GM18951 (cell line): ENCODE data around the gene MDK.

Experiments
- POLR2A ChIP-seq: IDR thresholded peaks from 4 replicates; pipeline ENCODE4 v1.6.1; 2011; ENCODE audit warnings: mild to moderate bottlenecking; ENCODE audit not compliant: insufficient read length, insufficient read depth; ENCODE audit errors: extremely low read depth
- in situ Hi-C: fragments of 300-500 bp; cut with MboI; formaldehyde crosslinking; loops from one replicate; pipeline ENCODE4 v1.12.0; 2022; ENCODE audit warnings: low sequenced_read_pairs, mixed read lengths, inconsistent platforms; ENCODE audit not compliant: unreplicated experiment

Gene MDK

DNA sequence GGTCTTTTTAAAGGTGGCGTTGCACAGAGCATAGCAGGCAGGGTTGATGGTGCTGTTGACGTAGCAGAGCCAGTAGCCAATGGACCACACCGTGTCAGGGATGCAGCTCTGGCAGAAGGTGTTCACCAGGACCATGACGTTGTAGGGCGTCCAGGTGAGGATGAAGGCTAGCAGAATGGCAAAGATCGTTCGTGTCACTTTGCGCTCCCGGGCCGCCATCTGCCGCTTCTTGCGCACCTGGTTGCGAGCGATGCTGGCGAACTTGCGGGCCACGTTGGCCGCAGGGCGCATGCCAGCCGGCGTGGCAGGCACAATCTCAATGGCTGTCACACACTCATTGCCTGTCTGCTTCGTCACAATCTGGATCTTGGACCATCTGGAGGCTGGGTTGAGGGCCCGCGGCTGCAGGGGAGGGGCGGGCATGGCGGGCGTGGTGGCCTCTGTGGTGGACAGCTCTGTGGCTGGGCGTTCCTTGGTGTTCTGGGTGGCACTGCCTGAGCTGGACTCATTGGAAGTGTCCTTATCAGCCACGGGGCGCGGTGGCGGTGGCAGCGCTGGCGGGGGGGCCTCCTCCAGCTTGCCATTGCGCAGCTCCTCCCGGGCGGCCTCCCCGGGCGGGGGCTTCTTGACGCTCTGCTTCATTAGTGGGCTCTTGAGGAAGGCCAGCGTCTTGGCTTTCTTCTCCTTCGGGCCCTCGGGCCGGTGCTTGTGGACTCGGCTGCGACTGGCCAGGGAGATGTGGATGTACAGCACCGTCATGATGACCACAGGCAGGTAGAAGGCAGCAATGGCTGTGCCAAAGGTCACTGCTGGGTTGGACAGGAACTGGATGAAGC lies 3.9 kb downstream of the MDK start:
- no peak for TF ChIP-seq POLR2A
- in situ Hi-C loops, result no loop called here

DNA sequence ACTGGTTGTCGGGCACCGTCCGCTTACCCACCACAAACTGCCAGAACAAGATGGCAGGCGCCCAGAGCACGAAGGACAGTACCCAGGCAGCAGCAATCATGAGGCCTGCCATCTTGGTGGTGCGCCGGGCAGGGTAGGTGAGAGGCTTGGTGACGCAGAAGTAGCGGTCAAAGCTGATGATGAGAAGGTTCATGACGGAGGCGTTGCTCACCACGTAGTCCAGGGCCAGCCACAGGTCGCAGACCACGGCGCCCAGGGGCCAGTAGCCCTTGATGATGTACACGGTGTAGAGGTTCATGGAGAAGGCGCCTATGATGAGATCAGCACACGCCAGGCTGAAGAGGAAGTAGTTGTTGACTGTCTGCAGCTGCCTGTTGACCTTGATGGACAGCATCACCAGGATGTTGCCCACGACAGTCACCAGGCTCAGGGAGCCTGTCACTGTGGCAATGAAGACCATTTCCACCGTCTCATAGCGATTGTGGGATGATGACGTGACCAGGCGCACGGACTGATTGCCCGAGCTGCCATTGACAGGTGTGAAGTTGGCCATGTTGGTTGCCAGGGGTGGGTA lies 4.6 kb downstream of the MDK start:
- in situ Hi-C loops, result no loop called here
- no peak for TF ChIP-seq POLR2A

DNA sequence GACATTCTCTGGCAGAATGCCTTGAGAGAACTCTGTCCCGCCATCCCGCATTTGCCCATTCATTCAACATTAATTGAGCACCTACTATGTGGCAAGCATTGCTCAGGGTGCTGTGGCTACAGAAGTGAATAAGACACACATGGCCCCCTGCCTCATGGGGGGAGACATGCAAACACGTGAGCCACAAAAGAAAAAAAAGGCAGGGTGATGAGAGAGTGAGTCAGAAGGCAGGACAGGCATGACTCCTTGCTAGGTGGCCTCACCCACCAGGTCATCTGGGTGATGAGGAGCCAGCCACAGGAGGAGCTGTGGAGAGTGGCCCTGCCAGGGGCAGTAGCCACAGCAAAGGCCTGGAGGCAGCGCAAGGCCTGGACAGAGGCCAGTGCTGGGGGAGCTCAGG lies 5.2 kb downstream of the MDK start:
- in situ Hi-C loops, result no loop called here
- TF ChIP-seq POLR2A, result no peak

DNA sequence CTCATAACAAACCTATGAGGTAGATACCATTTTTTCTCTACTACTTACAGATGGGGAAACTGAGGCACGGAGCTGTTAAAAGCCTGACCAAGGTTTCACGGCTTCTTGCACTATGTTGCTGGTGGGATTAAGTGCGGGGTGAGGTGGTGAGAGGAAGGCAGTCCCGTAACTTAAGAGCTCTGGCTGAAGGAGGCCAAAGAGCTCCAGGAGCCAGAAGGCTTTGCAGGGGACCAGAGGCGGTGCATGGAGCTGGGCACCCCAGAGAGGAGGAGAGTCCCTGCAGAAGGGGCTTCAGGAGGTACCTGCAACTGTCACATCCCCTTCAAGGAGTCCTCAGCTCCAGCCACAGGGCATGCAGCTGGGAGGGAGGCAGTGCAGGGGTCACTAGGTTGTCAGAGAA lies 6.0 kb downstream of the MDK start:
- in situ Hi-C loops, result no loop called here
- TF ChIP-seq POLR2A, result no peak

DNA sequence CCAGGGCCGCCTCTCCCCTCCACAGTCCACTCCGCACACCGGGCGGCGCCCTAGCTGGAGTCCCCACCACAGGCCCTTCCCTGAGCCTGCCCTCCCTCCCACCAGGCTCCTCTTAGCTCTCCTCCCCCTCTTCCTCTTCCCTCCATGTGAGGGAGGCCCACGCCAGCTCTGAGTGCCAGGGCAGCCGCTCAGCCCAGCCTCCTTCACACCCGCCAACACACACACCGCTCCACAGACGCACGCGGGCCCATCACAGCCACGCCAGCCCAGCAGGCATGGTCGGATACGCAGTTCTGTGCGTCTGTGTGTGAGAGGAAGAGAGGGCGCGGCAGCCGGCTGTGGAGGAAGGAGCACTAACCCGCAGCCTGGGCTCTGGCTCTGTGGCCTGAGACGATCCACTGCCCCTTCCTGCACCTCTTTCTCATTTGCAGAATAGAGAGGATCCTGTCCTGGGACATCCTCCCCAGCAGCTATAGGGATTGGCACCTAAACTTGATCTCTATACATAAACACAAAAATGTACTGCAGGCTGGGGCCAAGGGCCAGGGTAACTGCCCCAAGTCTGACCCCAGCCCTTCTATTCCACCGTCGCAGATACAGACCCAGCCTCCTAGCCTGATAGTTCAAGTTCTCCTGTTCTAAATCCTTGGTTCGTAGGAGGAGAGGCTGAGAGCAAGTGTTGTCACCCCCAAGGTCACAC lies 6.6 kb downstream of the MDK start:
- TF ChIP-seq POLR2A, result no peak
- in situ Hi-C loops, result no loop called here

DNA sequence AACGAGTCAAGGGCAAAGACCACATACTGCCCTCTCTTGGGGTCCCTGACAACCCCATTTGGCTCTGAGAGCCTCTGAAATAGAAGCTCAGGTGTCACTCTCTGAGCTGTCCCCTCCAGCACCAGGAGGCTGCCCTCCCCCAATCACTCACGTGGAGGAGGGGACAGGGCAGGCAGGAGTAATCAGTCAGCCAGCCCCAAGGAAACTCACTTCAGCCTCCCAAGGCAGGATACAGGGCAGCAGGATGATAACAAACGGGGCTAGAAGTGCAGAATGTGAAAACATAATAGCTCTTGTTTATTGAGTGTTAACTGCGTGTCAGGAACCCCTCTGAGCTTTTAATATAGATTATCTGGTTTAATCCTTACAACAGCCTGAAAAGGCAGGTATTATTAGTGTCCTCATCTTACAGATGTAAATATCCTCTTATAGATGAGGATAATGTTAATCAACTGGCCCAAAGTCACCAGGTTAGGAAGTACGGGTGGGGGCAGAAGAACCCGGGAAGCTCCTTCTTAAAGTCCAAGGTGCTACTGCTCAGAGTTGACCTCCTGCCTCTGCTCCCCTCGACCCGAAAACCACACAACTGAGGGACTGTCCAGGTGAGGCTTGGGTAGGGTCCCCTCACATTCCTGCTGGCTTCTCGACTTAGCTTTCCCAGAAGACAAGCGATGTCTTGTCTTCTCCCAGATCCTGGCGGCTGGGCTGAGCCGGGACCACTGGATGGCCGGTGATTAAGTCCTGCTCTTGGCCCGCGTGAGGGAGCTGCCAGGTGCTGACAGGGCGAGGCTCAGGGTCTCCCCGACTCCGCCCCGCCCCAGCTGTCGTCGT lies 7.4 kb downstream of the MDK start:
- in situ Hi-C loops, result no loop called here

DNA sequence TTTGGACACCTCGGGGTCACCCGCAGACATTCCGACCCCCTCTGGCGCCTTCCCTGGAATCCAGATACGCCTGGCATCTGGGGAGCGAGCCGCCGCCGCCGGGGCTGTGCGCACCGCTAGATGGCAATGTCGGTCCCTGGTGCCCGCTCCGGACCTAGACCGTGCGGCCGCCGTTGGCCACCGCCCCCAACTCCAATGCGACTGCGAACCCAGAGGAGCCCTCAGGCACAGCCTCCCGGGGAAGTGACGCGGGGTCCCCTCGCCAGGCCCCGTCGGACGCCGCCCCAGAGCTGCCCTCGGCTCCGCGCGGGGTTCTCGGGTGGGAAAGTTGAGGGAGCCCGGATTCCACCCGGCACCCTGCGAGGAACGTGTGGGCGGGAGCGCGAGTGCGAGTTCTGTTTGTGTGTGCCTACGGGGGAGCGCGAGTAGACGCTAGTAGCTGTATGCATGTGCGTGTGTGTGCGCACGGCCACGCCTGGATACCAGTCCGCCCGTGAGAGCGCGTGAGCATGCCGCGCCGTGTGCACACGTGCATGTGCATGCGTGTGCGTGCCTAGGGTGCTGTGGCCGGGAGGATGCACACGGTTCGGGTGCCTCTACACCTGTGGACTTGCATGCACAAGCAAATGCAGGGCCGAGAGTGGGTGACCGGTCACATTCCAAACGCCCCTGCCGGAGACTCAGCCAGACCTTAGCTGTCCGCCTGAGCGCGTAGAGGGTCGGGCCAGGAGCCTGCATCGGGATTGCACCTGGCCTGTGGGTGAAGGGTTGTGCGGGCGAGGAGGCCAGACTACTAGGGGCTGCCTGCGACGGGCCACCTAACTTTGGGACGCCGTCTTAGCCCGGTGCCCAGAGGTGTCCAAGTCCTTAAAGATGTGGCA lies 8.2 kb downstream of the MDK start:
- in situ Hi-C loops, result no loop called here
- TF ChIP-seq POLR2A, result no peak

More for the DNA sequence above, 7.4 kb downstream of the MDK start:
- no peak for TF ChIP-seq POLR2A

DNA sequence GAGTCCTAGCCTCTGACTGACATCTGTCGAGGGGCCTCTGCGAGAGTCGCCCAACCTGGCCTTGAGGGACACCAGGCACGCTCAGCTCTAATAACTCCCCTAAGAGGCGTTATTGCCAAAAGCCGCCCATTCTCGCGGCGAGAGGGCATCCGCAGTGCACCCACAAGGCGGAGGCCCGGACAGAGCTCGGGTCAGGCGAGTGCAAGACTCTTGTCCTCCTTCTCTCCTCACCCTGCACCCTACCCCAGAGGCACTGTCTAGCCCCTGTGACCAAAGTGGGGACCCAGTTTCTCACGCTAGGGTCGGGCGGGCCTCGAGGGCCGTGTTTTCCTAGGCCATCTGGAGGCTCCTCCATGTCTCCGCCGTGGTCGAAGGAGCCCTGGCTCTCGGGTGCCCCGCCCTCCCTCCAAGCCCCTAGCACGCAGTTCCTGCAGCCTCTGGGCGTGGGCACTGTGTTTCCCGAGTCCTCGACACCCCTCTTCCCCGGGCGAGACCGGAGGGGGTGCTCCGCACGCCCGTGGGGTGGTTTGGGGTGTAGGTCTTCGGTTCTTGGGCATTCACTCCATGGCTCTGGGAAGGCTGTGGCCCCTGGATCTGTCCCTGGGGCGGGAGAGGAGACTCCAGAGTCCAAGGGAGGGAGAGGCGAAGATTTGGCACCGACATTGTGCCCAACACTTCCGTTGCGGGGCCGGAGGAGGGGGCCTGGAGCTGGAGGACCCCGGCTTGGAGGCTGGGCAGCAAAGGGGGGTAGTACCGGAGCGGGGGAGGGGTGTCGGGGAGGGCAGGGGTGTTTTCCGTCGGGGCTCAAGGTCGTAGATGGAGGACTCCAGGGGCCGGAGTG lies 9.1 kb downstream of the MDK start:
- in situ Hi-C loops, result no loop called here
- no peak for TF ChIP-seq POLR2A

DNA sequence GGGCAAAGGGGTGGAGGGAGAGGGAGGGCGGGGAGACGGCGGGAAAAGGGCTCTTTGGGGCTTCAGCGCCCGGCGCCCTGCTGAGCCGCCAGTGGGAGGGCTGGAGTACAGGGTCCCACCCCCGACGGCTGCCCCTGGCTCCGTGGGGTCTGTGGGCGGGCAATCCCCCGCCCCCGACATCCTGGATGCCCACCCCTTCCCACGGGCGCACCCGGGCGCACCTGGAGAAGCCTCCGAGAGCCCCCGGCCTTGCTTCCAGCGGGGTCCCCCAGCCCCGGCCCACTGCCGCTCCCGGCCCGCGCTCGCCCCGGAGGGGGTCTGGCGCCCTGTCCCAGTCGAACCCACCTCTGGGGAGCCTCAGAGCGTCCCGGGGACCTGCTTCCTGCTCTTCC lies 9.7 kb downstream of the MDK start:
- TF ChIP-seq POLR2A, result no peak
- in situ Hi-C loops, result no loop called here

DNA sequence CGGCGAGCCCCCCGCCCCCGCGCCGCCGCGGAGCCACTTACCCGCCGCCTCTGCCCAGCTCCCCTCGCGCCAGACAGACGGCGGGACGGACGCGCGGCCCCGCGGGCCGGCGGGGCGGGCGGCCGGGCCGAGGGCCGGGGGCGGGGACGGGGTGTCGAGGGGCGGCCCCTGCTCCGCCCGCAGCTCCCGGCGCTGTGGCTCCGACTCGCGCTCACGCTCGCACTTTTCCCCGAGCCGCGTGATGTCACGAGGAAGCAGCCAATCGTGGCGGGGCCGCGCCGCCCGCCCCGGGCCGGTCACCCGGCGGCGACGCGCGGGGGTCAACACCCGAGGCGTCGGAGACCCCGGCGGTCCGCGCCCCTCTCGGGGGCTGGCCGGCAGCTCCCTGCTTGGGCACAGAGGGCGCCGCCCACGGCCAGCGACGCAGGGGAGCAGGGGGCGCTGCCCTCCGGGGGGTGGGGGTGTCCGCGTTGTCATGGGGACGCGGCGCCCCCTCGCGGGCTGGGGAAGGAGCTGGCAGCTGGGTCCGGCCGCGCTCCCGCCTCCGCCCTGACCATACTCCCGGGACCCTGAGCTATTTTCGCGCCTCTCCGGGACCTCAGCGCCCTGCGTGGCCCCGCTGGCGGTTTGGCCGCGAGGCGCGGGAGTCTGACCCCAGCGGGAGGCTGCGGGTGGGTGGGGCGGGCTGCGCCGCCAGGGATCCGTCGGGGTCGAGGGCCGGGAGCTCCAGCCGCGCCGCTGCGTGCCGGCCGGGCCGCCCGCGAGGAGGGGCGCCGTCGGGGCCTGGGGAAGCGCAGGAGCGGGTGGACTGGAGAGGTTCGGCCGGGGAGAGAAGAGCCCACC lies 10.3 kb downstream of the MDK start, which contains the start of gene CHRM4:
Gene CHRM4, minus strand, starts transcription at position 199 of the 843 bp plus-strand sequence. CDS start 5,219 bp downstream, outside the sequence.
- TF ChIP-seq POLR2A, result no peak
- in situ Hi-C loops, result no loop called here

DNA sequence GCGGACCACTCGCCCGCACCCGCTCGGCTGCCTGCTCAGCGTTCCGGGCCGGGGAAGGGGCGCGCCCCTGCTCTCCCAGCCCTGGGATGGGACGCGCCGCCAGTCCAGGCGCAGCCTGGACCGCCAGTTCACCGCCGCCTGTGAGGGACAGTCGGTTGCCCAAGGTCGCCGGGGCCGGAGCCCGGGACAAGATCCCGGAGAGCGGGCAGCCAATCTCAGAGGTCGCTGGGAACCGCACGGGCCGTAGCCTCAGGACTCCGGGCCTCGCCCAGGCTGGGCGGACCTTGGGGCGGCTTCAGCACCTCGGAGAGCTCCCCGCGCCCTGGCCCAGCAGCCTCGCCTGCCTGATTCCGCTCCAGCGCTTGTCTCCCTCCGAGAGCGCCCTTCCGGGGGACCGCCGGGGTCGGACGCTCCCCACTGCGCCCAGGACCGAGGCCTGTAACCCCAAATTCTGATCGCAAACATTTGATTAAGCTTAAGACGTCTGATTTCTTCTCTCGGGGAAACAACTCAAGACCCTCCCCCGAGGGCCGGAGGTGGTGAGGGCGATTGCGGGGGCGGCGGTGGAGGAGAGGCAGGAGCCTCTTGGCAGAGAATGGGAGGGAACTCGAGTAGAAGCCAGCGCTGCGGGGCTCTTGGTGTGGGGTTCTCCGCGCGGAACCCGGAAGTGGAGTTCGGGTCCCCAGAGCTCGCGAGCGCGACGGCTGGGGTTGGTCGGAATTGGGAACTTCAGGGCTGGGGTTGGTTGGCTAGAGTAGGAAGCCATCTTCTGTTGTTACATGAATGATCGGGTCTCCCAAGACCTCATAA lies 11.2 kb downstream of the MDK start:
- in situ Hi-C loops, result no loop called here
- TF ChIP-seq POLR2A, result no peak
